HCT116 (cell line): Measurements from ENCODE around the gene SNX20. TPM values are rescaled to one million over a fixed set of nuclear protein-coding genes. Genes with fewer than 3 reads are reported as not detected.

ENCODE experiments used
- ATAC-seq: fragments of 200-7000 bp; cut with Tn5 transposase; 2 replicates; pipeline ENCODE4 v1.9.1; 2020; ENCODE audit warnings: mild to moderate bottlenecking, moderate library complexity
- BruUV-seq: library from RNA; stranded (reverse); fragments of 400-500 nt; replicated peaks from 2 replicates; lab custom pipeline; 2021; lab: Mats Ljungman, UMichigan
- CTCF ChIA-PET: fragments of 300-600 bp; sonication (Branson Sonifier 250); formaldehyde crosslinking; loops from one replicate; lab custom pipeline; 2021; ENCODE audit warnings: antibody characterized with exemption; lab: Charles Lee
- POLR2A ChIA-PET: fragments of 300-600, 350-600 bp; sonication (Branson Sonifier 250); formaldehyde crosslinking; loops from one replicate; lab custom pipeline; 2021; ENCODE audit warnings: antibody characterized with exemption; lab: Charles Lee
- RAD21 ChIA-PET, 2 experiments: fragments of 300-600 bp; sonication (Branson Sonifier 250); formaldehyde crosslinking; loops; one replicate each; lab custom pipeline; 2023; ENCODE audit warnings: low total read pairs in 2 of 2; ENCODE audit not compliant: uncharacterized antibody in 2 of 2, unreplicated experiment in 2 of 2, low non-redundant PET in 1 of 2; lab: Charles Lee
- DNase-seq: peaks from one replicate; pipeline ENCODE4 v3.0.0-alpha.2; 2010; ENCODE audit warnings: low read depth, low spot score
- H2AFZ ChIP-seq: fragments of 200-600 bp; shearing (Covaris generic), sonication (generic); 2 replicates; pipeline ENCODE4 v1.6.1; 2017; ENCODE audit warnings: low read depth, mixed run types, mixed read lengths, antibody characterized with exemption, low read length; ENCODE audit not compliant: poor library complexity, severe bottlenecking
- H3K27ac ChIP-seq: 2 replicates; pipeline ENCODE4 v1.5.1; 2012; ENCODE audit warnings: low read depth, low read length
- H3K27me3 ChIP-seq: fragments of 200-600 bp; sonication (generic); 2 replicates; pipeline ENCODE4 v1.6.1; 2016; ENCODE audit warnings: mixed run types, low read length, mixed read lengths; ENCODE audit not compliant: insufficient read depth
- H3K36me3 ChIP-seq, 2 experiments: fragments of 200-500 bp in 1 of 2; fragments of 200-600 bp in 1 of 2; sonication (Bioruptor generic) in 1 of 2; sonication (generic) in 1 of 2; 2 replicates each; pipeline versions ENCODE4 v1.5.1 to v1.6.1; 2014 to 2016; ENCODE audit warnings: low read length in 2 of 2, inconsistent platforms in 1 of 2, mixed read lengths in 1 of 2, mixed run types in 1 of 2; ENCODE audit not compliant: insufficient read depth in 2 of 2, control insufficient read depth in 1 of 2
- H3K4me1 ChIP-seq, 2 experiments: fragments of 200-600 bp in 1 of 2; sonication (generic) in 1 of 2; 2 replicates each; pipeline versions ENCODE4 v1.5.1 to v1.6.1; 2012 to 2017; ENCODE audit warnings: low read length in 2 of 2, inconsistent platforms in 1 of 2, mild to moderate bottlenecking in 1 of 2, mixed read lengths in 1 of 2, mixed run types in 1 of 2, moderate library complexity in 1 of 2; ENCODE audit not compliant: insufficient read depth in 2 of 2, control insufficient read depth in 1 of 2
- H3K4me2 ChIP-seq: fragments of 200-600 bp; sonication (generic); 2 replicates; pipeline ENCODE4 v1.6.1; 2017; ENCODE audit warnings: mixed run types, low read length, mixed read lengths
- H3K4me3 ChIP-seq, 2 experiments: fragments of 200-600 bp in 1 of 2; sonication (generic) in 1 of 2; replicated peaks in 1 of 2; 2 replicates each; pipeline ENCODE4 v1.5.1; 2011 to 2016; ENCODE audit warnings: low read length in 2 of 2, control low read depth in 1 of 2, low read depth in 1 of 2, mild to moderate bottlenecking in 1 of 2, mixed read lengths in 1 of 2, mixed run types in 1 of 2
- H3K79me2 ChIP-seq: fragments of 200-600 bp; sonication (generic); 2 replicates; pipeline ENCODE4 v1.6.1; 2017; ENCODE audit warnings: mild to moderate bottlenecking, mixed run types, low read length, moderate library complexity, mixed read lengths; ENCODE audit not compliant: insufficient read depth
- H3K9ac ChIP-seq: fragments of 200-600 bp; sonication (generic); 2 replicates; pipeline ENCODE4 v1.6.1; 2016; ENCODE audit warnings: low read length, mixed read lengths
- H3K9me2 ChIP-seq: fragments of 200-600 bp; sonication (generic), shearing (Covaris generic); 2 replicates; pipeline ENCODE4 v1.6.1; 2017; ENCODE audit warnings: mixed run types, mild to moderate bottlenecking, moderate library complexity; ENCODE audit not compliant: insufficient read depth
- H3K9me3 ChIP-seq, 2 experiments: fragments of 200-500 bp in 1 of 2; fragments of 200-600 bp in 1 of 2; sonication (Bioruptor generic) in 1 of 2; sonication (generic) in 1 of 2; 2 replicates each; pipeline ENCODE4 v1.6.1; 2014 to 2017; ENCODE audit warnings: low read length in 2 of 2, mixed read lengths in 2 of 2, inconsistent platforms in 1 of 2, low read depth in 1 of 2, mild to moderate bottlenecking in 1 of 2, mixed run types in 1 of 2, moderate library complexity in 1 of 2; ENCODE audit not compliant: control insufficient read depth in 1 of 2, insufficient read depth in 1 of 2
- H4K20me1 ChIP-seq: fragments of 200-600 bp; sonication (generic), shearing (Covaris generic); 2 replicates; pipeline ENCODE4 v1.6.1; 2017; ENCODE audit warnings: mixed run types, mild to moderate bottlenecking, moderate library complexity; ENCODE audit not compliant: insufficient read depth
- ATF3 ChIP-seq: IDR thresholded peaks from 2 replicates; pipeline ENCODE4 v1.6.1; 2012
- CBX3 ChIP-seq: IDR thresholded peaks from 2 replicates; pipeline ENCODE4 v1.6.1; 2012; ENCODE audit warnings: low read depth
- CEBPB ChIP-seq: IDR thresholded peaks from 2 replicates; pipeline ENCODE4 v1.6.1; 2012; ENCODE audit warnings: low read depth
- EGR1 ChIP-seq: IDR thresholded peaks from 2 replicates; pipeline ENCODE4 v1.6.1; 2012; ENCODE audit warnings: low read depth
- ELF1 ChIP-seq: IDR thresholded peaks from 2 replicates; pipeline ENCODE4 v1.6.1; 2012; ENCODE audit warnings: low read depth, borderline replicate concordance
- EZH2 ChIP-seq: fragments of 200-600 bp; sonication (generic); IDR thresholded peaks from 2 replicates; pipeline ENCODE4 v1.6.1; 2017; ENCODE audit warnings: antibody characterized with exemption, mixed run types
- EZH2phosphoT487 ChIP-seq: fragments of 200-600 bp; IDR thresholded peaks from 2 replicates; pipeline ENCODE4 v1.6.1; 2018; ENCODE audit warnings: antibody characterized with exemption, borderline replicate concordance
- FOSL1 ChIP-seq: IDR thresholded peaks from 2 replicates; pipeline ENCODE4 v1.6.1; 2012; ENCODE audit warnings: low read depth
- MAX ChIP-seq: IDR thresholded peaks from 2 replicates; pipeline ENCODE4 v1.6.1; 2012
- POLR2A ChIP-seq: IDR thresholded peaks from 2 replicates; pipeline ENCODE4 v1.7.0; 2011; ENCODE audit warnings: borderline replicate concordance; ENCODE audit not compliant: insufficient read depth, insufficient read length; ENCODE audit errors: extremely low read depth
- POLR2AphosphoS5 ChIP-seq: IDR thresholded peaks from 2 replicates; pipeline ENCODE4 v1.6.1; 2011; ENCODE audit warnings: mild to moderate bottlenecking, low read depth, low read length, moderate library complexity
- RAD21 ChIP-seq: IDR thresholded peaks from 2 replicates; pipeline ENCODE4 v1.6.1; 2012; ENCODE audit warnings: low read depth, mild to moderate bottlenecking
- SIN3A ChIP-seq: IDR thresholded peaks from 2 replicates; pipeline ENCODE4 v1.6.1; 2012; ENCODE audit warnings: low read depth
- SP1 ChIP-seq: IDR thresholded peaks from 2 replicates; pipeline ENCODE4 v1.6.1; 2012; ENCODE audit warnings: low read depth
- SRF ChIP-seq: IDR thresholded peaks from 2 replicates; pipeline ENCODE4 v1.6.1; 2012; ENCODE audit warnings: low read depth
- TCF7L2 ChIP-seq: IDR thresholded peaks from 2 replicates; pipeline ENCODE4 v1.7.0; 2011; ENCODE audit warnings: borderline replicate concordance, inconsistent platforms; ENCODE audit not compliant: insufficient read depth, insufficient read length; ENCODE audit errors: extremely low read depth
- YY1 ChIP-seq: IDR thresholded peaks from 2 replicates; pipeline ENCODE4 v1.6.1; 2011; ENCODE audit warnings: low read length, low read depth, moderate library complexity, mild to moderate bottlenecking; ENCODE audit not compliant: insufficient replicate concordance; ENCODE audit errors: extremely low read depth
- intact Hi-C: fragments of 100-400 bp; cut with micrococcal nuclease; formaldehyde crosslinking; loops from 2 replicates; pipeline ENCODE4 v1.10.0; 2022
- total RNA-seq: library from RNA; stranded (reverse); gene quantifications from one replicate; pipeline ENCODE4 v1.2.1, GENCODE V29; 2021; ENCODE audit not compliant: unreplicated experiment
- TF ChIP-seq, protein P1 (sequence below), 3 experiments: fragments of 200-600 bp in 1 of 3; sonication (generic) in 1 of 3; IDR thresholded peaks in 2 of 3; conservative IDR thresholded peaks in 1 of 3; 2 replicates each; pipeline ENCODE4 v1.5.1; 2012 to 2017; ENCODE audit warnings: low read depth in 2 of 3, low read length in 2 of 3, antibody characterized with exemption in 1 of 3, borderline replicate concordance in 1 of 3, control low read depth in 1 of 3, mild to moderate bottlenecking in 1 of 3, mixed read lengths in 1 of 3, mixed run types in 1 of 3, moderate library complexity in 1 of 3; ENCODE audit not compliant: insufficient read depth in 1 of 3
- TF ChIP-seq, protein P2 (sequence below): IDR thresholded peaks from 2 replicates; pipeline ENCODE4 v1.6.1; 2011; ENCODE audit warnings: mild to moderate bottlenecking, low read length, moderate library complexity; ENCODE audit not compliant: insufficient replicate concordance; ENCODE audit errors: extremely low read depth

The SNX20 gene
- total RNA-seq, 1 experiment from 2014 or later = 0.07 TPM

- no peak for ATAC-seq
- Histone ChIP-seq H3K79me2 (no peaks in the 10 kb centered on the region), H3K27ac (no peak overlapping the region), H2AFZ (no peak overlapping the region), H3K9ac (no peak overlapping the region), H3K9me2 (no peaks in the 10 kb centered on the region), H3K4me2 (no peak overlapping the region), H4K20me1 (no peaks in the 10 kb centered on the region), H3K4me3 (no peak overlapping the region), H3K36me3 (no peaks in the 10 kb centered on the region), H3K27me3 (no peaks in the 10 kb centered on the region), H3K9me3 (no peaks in the 10 kb centered on the region), H3K4me1 (peaks cover 0 to 6% of the 10 kb centered on the region in 2 experiments; a peak in 1 of 4 replicates)
- TF ChIP-seq CBX3 (no peak), YY1 (no peak), SIN3A (no peak), EZH2 (no peak), SRF (no peak), MAX (no peak), RAD21 (no peak), EGR1 (no peak), SP1 (no peak), ELF1 (no peak), CEBPB (no peak), ATF3 (no peak), POLR2A (no peak), FOSL1 (no peak), TCF7L2 (no peak), EZH2phosphoT487 (no peak), POLR2AphosphoS5 (no peak)
- TF ChIP-seq, protein P1, sequence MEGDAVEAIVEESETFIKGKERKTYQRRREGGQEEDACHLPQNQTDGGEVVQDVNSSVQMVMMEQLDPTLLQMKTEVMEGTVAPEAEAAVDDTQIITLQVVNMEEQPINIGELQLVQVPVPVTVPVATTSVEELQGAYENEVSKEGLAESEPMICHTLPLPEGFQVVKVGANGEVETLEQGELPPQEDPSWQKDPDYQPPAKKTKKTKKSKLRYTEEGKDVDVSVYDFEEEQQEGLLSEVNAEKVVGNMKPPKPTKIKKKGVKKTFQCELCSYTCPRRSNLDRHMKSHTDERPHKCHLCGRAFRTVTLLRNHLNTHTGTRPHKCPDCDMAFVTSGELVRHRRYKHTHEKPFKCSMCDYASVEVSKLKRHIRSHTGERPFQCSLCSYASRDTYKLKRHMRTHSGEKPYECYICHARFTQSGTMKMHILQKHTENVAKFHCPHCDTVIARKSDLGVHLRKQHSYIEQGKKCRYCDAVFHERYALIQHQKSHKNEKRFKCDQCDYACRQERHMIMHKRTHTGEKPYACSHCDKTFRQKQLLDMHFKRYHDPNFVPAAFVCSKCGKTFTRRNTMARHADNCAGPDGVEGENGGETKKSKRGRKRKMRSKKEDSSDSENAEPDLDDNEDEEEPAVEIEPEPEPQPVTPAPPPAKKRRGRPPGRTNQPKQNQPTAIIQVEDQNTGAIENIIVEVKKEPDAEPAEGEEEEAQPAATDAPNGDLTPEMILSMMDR (IDR thresholded peaks at IDR 0.05 in 2 of 3, conservative IDR thresholded peaks at IDR 0.05 in 1 of 3; ENCODE audit: borderline replicate concordance in 1 of 3, insufficient read depth in 1 of 3, low read depth in 2 of 3, low read length in 2 of 3) = no peak
- TF ChIP-seq, protein P2, sequence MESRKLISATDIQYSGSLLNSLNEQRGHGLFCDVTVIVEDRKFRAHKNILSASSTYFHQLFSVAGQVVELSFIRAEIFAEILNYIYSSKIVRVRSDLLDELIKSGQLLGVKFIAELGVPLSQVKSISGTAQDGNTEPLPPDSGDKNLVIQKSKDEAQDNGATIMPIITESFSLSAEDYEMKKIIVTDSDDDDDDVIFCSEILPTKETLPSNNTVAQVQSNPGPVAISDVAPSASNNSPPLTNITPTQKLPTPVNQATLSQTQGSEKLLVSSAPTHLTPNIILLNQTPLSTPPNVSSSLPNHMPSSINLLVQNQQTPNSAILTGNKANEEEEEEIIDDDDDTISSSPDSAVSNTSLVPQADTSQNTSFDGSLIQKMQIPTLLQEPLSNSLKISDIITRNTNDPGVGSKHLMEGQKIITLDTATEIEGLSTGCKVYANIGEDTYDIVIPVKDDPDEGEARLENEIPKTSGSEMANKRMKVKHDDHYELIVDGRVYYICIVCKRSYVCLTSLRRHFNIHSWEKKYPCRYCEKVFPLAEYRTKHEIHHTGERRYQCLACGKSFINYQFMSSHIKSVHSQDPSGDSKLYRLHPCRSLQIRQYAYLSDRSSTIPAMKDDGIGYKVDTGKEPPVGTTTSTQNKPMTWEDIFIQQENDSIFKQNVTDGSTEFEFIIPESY = no peak
- BruUV-seq = no TSS peak
- ChIA-PET POLR2A (no interaction called here), CTCF (no interaction called here), RAD21 (no interaction called here)
- DNase-seq = no peak
- intact Hi-C loops = no loop called here
These were observed 43.2 kb downstream of the SNX20 start for GRCh38 chr16:50637716-50638602.
